Esophagus squamous epithelium (tissue), 4 donors: ENCODE data around the gene NEDD4L.

Source experiments
- POLR2A ChIP-seq, 4 donors: fragments of 450-650 bp; IDR thresholded peaks; one replicate each; pipeline ENCODE4 v1.6.1; 2017; ENCODE audit warnings: antibody characterized with exemption in 4 of 4, mild to moderate bottlenecking in 4 of 4, moderate library complexity in 3 of 4
- TF ChIP-seq, protein P1 (sequence below), 6 experiments: fragments of 450-650 bp in 4 of 6; fragments of 200-600 bp in 2 of 6; sonication (generic) in 2 of 6; IDR thresholded peaks; one replicate each; pipeline ENCODE4 v1.5.1; 2016 to 2019; ENCODE audit warnings: antibody characterized with exemption in 6 of 6, mild to moderate bottlenecking in 4 of 6, moderate library complexity in 4 of 6

DNA sequence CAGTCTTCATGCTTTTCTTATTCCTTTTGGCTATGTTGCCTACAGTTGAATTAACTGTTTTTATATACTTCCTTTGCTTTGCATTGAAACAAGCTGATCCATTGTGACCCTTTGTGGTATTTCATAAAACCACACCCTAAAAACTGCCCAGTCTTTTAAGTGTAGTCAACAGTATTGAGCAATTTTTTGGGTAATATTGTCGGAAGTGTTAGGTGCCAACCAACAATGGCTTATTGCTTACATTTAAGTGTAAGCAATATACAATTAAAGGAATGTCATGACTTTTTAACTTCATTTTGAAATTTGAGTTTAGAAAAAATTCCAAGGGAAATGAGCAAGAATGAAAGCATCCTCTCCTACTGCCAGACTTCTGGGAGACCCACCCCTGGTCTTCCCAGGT is 174.1 kb downstream of the NEDD4L start:
- TF ChIP-seq POLR2A (IDR thresholded peaks at IDR 0.05): no peak
- TF ChIP-seq, protein P1, sequence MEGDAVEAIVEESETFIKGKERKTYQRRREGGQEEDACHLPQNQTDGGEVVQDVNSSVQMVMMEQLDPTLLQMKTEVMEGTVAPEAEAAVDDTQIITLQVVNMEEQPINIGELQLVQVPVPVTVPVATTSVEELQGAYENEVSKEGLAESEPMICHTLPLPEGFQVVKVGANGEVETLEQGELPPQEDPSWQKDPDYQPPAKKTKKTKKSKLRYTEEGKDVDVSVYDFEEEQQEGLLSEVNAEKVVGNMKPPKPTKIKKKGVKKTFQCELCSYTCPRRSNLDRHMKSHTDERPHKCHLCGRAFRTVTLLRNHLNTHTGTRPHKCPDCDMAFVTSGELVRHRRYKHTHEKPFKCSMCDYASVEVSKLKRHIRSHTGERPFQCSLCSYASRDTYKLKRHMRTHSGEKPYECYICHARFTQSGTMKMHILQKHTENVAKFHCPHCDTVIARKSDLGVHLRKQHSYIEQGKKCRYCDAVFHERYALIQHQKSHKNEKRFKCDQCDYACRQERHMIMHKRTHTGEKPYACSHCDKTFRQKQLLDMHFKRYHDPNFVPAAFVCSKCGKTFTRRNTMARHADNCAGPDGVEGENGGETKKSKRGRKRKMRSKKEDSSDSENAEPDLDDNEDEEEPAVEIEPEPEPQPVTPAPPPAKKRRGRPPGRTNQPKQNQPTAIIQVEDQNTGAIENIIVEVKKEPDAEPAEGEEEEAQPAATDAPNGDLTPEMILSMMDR (IDR thresholded peaks at IDR 0.05): no peak
